ENCODE measurements around the gene ZNF627.

The ZNF627 gene
- 7.0 to 12.3 (median 8.3) reads per million in 3 donors for total RNA-seq

- Histone ChIP-seq H3K4me3 (ENCODE audit: insufficient read depth, low read depth, low read length, poor library complexity, severe bottlenecking) (peak within 1 kb of the TSS; percentile 94), H3K27ac (ENCODE audit: insufficient read depth, low read length, poor library complexity, severe bottlenecking) (peak within 1 kb of the TSS; percentile 78), H3K9me3 (ENCODE audit: control insufficient read depth, low read length) (no peaks in the 10 kb centered on the region), H3K4me1 (ENCODE audit: control insufficient read depth, insufficient read depth, low read length, poor library complexity, severe bottlenecking) (peaks cover 6% of the 10 kb centered on the region), H3K27me3 (replicated peaks; ENCODE audit: control insufficient read depth, insufficient read depth, low read length, poor library complexity, severe bottlenecking) (no peaks in the 10 kb centered on the region), H3K36me3 (ENCODE audit: control insufficient read depth, insufficient read depth, low read length) (no peaks in the 10 kb centered on the region)
- DNase-seq: peak; percentile 94 to 98 (median 95)
Observed at GRCh38 chr19:11597202-11598102, at the start of gene ZNF627. Gene ZNF627 (plus strand): TSS chr19:11597483. CDS start chr19:11597628, 145 bp downstream.

- Histone ChIP-seq H3K4me3 (ENCODE audit: insufficient read depth, low read depth, low read length, poor library complexity, severe bottlenecking) (no peak overlapping the region), H3K4me1 (ENCODE audit: control insufficient read depth, insufficient read depth, low read length, poor library complexity, severe bottlenecking) (no peaks in the 10 kb centered on the region), H3K9me3 (ENCODE audit: control insufficient read depth, low read length) (no peaks in the 10 kb centered on the region), H3K27me3 (replicated peaks; ENCODE audit: control insufficient read depth, insufficient read depth, low read length, poor library complexity, severe bottlenecking) (no peaks in the 10 kb centered on the region), H3K36me3 (ENCODE audit: control insufficient read depth, insufficient read depth, low read length) (peaks cover 9% of the 10 kb centered on the region), H3K27ac (ENCODE audit: insufficient read depth, low read length, poor library complexity, severe bottlenecking) (no peak overlapping the region)
- no peak for DNase-seq
Observed at GRCh38 chr19:11547929-11548700, 49.2 kb upstream of the ZNF627 start.

DNA sequence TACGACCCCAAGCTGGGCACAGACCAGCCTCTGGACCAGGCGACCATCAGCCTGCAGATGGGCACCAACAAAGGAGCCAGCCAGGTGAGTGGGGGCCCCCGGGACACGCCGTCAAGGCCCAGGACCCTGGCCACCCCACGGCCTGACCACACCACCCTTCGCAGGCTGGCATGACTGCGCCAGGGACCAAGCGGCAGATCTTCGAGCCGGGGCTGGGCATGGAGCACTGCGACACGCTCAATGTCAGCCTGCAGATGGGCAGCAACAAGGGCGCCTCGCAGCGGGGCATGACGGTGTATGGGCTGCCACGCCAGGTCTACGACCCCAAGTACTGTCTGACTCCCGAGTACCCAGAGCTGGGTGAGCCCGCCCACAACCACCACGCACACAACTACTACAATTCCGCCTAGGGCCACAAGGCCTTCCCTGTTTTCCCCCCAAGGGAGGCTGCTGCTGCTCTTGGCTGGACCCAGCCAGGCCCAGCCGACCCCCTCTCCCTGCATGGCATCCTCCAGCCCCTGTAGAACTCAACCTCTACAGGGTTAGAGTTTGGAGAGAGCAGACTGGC is 47.8 kb upstream of the ZNF627 start:
- H3K27me3 ChIP-seq (replicated peaks; ENCODE audit: control insufficient read depth, insufficient read depth, low read length, poor library complexity, severe bottlenecking): no peaks in the 10 kb centered on the region
- no peaks in the 10 kb centered on the region for H3K4me1 ChIP-seq (ENCODE audit: control insufficient read depth, insufficient read depth, low read length, poor library complexity, severe bottlenecking)
- H3K27ac ChIP-seq (ENCODE audit: insufficient read depth, low read length, poor library complexity, severe bottlenecking): no peak overlapping the region
- H3K9me3 ChIP-seq (ENCODE audit: control insufficient read depth, low read length): no peaks in the 10 kb centered on the region
- DNase-seq: no peak
- peaks cover 22% of the 10 kb centered on the region for H3K36me3 ChIP-seq (ENCODE audit: control insufficient read depth, insufficient read depth, low read length)
- H3K4me3 ChIP-seq (ENCODE audit: insufficient read depth, low read depth, low read length, poor library complexity, severe bottlenecking): no peak overlapping the region

GRCh38 chr19:11550265-11550664 is 47.0 kb upstream of the ZNF627 start:
- no peak overlapping the region for H3K4me3 ChIP-seq (ENCODE audit: insufficient read depth, low read depth, low read length, poor library complexity, severe bottlenecking)
- H3K36me3 ChIP-seq (ENCODE audit: control insufficient read depth, insufficient read depth, low read length): peaks cover 24% of the 10 kb centered on the region
- no peak for DNase-seq

GRCh38 chr19:11551603-11552235 is 45.6 kb upstream of the ZNF627 start:
- Histone ChIP-seq H3K4me1 (ENCODE audit: control insufficient read depth, insufficient read depth, low read length, poor library complexity, severe bottlenecking) (no peaks in the 10 kb centered on the region), H3K27me3 (replicated peaks; ENCODE audit: control insufficient read depth, insufficient read depth, low read length, poor library complexity, severe bottlenecking) (no peaks in the 10 kb centered on the region), H3K27ac (ENCODE audit: insufficient read depth, low read length, poor library complexity, severe bottlenecking) (no peak overlapping the region), H3K9me3 (ENCODE audit: control insufficient read depth, low read length) (no peaks in the 10 kb centered on the region), H3K36me3 (ENCODE audit: control insufficient read depth, insufficient read depth, low read length) (peaks cover 29% of the 10 kb centered on the region), H3K4me3 (ENCODE audit: insufficient read depth, low read depth, low read length, poor library complexity, severe bottlenecking) (no peak overlapping the region)
- no peak for DNase-seq

More at GRCh38 chr19:11550265-11550664, 47.0 kb upstream of the ZNF627 start:
- Histone ChIP-seq H3K4me1 (ENCODE audit: control insufficient read depth, insufficient read depth, low read length, poor library complexity, severe bottlenecking) (no peaks in the 10 kb centered on the region), H3K27ac (ENCODE audit: insufficient read depth, low read length, poor library complexity, severe bottlenecking) (no peak overlapping the region), H3K27me3 (replicated peaks; ENCODE audit: control insufficient read depth, insufficient read depth, low read length, poor library complexity, severe bottlenecking) (no peaks in the 10 kb centered on the region), H3K9me3 (ENCODE audit: control insufficient read depth, low read length) (no peaks in the 10 kb centered on the region)

GRCh38 chr19:11552666-11553372 is 44.5 kb upstream of the ZNF627 start:
- Histone ChIP-seq H3K9me3 (ENCODE audit: control insufficient read depth, low read length) (no peaks in the 10 kb centered on the region), H3K27ac (ENCODE audit: insufficient read depth, low read length, poor library complexity, severe bottlenecking) (no peak overlapping the region), H3K27me3 (replicated peaks; ENCODE audit: control insufficient read depth, insufficient read depth, low read length, poor library complexity, severe bottlenecking) (no peaks in the 10 kb centered on the region), H3K36me3 (ENCODE audit: control insufficient read depth, insufficient read depth, low read length) (peaks cover 29% of the 10 kb centered on the region), H3K4me3 (ENCODE audit: insufficient read depth, low read depth, low read length, poor library complexity, severe bottlenecking) (no peak overlapping the region), H3K4me1 (ENCODE audit: control insufficient read depth, insufficient read depth, low read length, poor library complexity, severe bottlenecking) (peaks cover 2% of the 10 kb centered on the region)
- DNase-seq: no peak

GRCh38 chr19:11554160-11554559 is 43.1 kb upstream of the ZNF627 start:
- DNase-seq: no peak
- Histone ChIP-seq H3K36me3 (ENCODE audit: control insufficient read depth, insufficient read depth, low read length) (peaks cover 29% of the 10 kb centered on the region), H3K9me3 (ENCODE audit: control insufficient read depth, low read length) (no peaks in the 10 kb centered on the region), H3K4me1 (ENCODE audit: control insufficient read depth, insufficient read depth, low read length, poor library complexity, severe bottlenecking) (peaks cover 10% of the 10 kb centered on the region), H3K27ac (ENCODE audit: insufficient read depth, low read length, poor library complexity, severe bottlenecking) (no peak overlapping the region), H3K27me3 (replicated peaks; ENCODE audit: control insufficient read depth, insufficient read depth, low read length, poor library complexity, severe bottlenecking) (no peaks in the 10 kb centered on the region), H3K4me3 (ENCODE audit: insufficient read depth, low read depth, low read length, poor library complexity, severe bottlenecking) (no peak overlapping the region)

DNA sequence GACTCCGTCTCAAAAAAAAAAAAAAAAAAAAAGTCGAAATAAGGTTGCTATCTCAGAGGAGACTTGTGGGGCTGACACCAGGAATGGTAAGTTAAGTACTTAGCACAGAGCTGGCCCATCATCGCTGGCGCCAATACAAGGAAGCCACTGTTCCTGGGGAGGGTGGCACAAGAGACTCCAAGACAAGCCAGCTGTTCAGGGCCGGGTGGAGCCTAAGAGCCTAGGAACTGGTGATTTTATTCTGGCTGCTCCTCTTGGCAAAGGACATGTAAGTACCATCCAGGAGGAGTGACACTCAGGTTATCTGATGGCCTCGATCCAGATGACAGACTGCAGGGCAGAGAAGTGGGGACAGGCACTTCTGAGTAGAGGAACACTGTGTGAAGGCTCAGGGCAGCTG is 42.0 kb upstream of the ZNF627 start:
- Histone ChIP-seq H3K4me3 (ENCODE audit: insufficient read depth, low read depth, low read length, poor library complexity, severe bottlenecking) (no peak overlapping the region), H3K9me3 (ENCODE audit: control insufficient read depth, low read length) (no peaks in the 10 kb centered on the region), H3K36me3 (ENCODE audit: control insufficient read depth, insufficient read depth, low read length) (peaks cover 29% of the 10 kb centered on the region), H3K4me1 (ENCODE audit: control insufficient read depth, insufficient read depth, low read length, poor library complexity, severe bottlenecking) (peaks cover 15% of the 10 kb centered on the region), H3K27ac (ENCODE audit: insufficient read depth, low read length, poor library complexity, severe bottlenecking) (no peak overlapping the region), H3K27me3 (replicated peaks; ENCODE audit: control insufficient read depth, insufficient read depth, low read length, poor library complexity, severe bottlenecking) (no peaks in the 10 kb centered on the region)
- DNase-seq: no peak

Measured in effector memory CD4-positive, alpha-beta T cell (primary cell).